Hematopoietic multipotent progenitor cell treated with erythropoietin and hydrocortisone succinate and interleukin-3 and kit ligand, for 8 days (in vitro differentiated cells): Measurements from ENCODE around the gene MRPS2.
A peak's percentile ranks its signal among the peaks of the same experiment; 100 is the strongest.
"Not testable (repeated sequence)": the region's sequence is repeated elsewhere in the genome, so short reads cannot be mapped to it uniquely, and the experiment has no call there.

Source experiments
- DNase-seq: peaks from one replicate; pipeline ENCODE4 v3.0.0-alpha.2; 2015

Gene MRPS2

GRCh38 chr9:135500525-135501260, at the start of gene MRPS2:
Gene MRPS2 (plus strand): TSS chr9:135500682. CDS start chr9:135500711, 29 bp downstream.
- peak; percentile 85 for DNase-seq

DNA sequence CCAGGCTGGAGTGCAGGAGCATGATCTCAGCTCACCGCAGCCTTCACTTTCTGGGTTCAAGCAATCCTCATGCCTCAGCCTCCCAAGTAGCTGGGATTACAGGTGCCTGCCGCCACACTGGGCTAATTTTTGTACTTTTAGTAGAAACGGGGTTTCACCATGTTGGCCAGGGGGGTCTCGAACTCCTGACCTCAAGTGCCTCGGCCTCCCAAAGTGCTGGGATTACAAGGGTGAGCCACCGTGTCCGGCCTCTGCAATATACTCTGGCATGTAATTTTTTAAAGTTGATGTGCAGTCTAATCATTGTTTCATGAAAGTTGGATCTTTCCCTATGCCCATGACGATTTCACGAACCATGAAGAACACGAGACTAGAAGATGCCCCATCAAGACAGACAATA, 49.5 kb upstream of the MRPS2 start:
- no peak for DNase-seq

GRCh38 chr9:135451909-135452308, 48.6 kb upstream of the MRPS2 start:
- not testable (repeated sequence) for DNase-seq

GRCh38 chr9:135454737-135455136, 45.7 kb upstream of the MRPS2 start:
- no peak for DNase-seq

GRCh38 chr9:135455401-135456030, 45.0 kb upstream of the MRPS2 start:
- no peak for DNase-seq

- peak; percentile 33 for DNase-seq
Observed at GRCh38 chr9:135456436-135457104, 43.9 kb upstream of the MRPS2 start.

- DNase-seq: not testable (repeated sequence)
Observed at GRCh38 chr9:135458478-135458877, 42.0 kb upstream of the MRPS2 start.

DNA sequence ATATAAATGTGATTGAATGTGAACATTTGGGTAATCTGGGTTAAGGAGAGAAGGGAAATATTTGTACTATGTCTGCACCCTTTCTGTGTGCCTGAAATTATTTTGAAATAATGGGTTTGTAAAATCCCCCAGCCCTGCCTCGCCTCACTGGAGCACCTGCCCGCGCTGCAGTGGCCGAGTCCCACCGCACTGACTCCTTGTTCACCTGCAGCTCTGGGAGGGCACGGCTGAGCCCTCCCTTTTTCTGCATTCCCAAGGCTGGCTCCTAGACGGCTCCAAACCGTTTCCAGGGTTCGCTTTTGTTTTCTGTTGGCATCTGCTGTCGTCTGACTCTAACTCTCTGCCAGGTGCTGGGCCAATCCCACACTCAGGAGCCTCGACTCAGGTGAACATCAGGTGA, 38.5 kb upstream of the MRPS2 start:
- DNase-seq: no peak

- DNase-seq: no peak
Observed at GRCh38 chr9:135463140-135463539, 37.3 kb upstream of the MRPS2 start.

DNA sequence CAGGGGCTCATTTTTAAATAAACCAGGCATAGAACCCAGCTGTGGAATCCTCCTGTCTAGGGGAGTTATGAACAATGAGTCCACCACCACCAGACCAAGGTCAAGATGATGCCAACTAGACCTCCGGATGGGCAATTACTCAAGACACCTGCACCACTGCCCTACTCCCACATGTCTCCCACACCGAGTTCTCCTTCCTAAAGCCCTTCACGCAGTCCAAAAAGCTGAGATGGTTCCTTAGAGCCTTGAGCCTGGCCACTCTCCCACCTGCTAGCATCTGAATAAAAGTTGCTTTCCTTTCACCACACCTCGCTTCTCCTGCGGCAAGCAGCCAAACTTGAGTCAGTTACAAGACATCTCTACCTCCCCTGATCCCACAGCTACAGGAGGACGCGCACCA, 36.3 kb upstream of the MRPS2 start:
- DNase-seq: no peak

- DNase-seq: peak; percentile 62
Observed at GRCh38 chr9:135468854-135469521, 31.5 kb upstream of the MRPS2 start.

DNA sequence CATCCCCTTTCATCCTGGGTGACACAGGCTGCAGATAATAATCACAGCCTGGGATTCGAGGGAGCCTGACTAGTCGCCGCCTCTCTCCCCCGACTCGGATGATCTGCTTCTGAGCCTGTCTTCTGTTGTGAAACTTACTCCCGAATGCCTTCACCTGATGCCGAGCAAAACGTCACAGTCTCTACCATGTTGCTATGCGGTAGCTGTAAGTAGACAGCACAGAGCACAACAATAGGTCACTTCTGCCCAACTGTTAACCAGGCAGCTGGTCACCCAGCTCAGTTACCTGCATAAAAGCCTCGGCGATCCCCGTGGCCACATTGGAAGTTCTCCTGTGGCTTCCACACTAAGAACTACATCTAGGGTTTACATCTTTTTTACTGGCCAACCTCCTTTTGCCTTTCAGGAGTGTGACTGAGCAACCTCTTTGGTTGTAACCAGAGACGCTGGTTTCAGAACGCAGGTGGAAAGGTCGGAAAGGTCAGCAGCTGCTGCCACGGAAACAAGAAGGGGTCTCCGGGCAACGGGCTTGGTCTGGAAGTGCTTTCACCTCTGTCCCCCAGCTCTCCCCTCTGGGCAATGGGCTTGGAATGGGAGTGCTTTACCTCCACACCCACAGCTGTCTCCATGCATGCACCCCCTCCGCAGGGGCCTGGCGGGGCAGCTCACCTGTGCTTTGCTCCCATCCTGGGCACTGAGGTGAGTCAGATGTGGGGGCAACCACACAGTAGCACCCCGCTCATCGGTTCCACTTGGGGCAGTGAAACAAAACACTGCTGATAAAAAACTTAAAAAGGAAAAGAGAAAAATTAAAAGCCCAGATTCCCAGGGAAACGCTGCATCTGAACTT, 28.5 kb upstream of the MRPS2 start:
- no peak for DNase-seq

DNA sequence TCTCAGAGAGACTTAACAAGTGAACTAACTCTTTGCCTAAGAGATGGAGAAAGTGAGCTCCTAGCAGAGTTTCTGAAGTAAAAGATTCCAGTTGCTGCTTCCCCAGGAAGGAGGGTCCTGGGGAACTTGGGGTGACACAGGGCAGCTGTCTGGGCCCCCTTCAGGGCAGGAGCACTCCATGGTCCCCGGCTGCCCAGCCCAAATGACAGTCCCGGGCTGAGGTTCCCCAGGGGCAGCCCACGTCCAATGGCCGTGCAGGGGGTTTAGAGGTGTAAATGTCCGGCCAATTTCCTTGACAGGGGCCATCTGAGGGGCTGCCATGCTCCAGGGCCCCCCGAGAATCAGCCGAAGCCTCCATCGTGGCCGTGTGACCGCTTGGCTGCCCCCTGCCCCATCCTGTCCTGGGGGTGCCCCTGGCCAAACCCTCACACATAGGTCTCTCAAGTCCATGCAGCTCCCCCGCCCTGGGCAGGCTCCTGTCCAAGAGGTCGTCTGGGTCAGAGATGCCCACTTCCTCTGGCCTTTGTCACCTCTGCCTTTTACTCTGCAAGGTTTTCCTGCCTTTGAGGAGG, 26.4 kb upstream of the MRPS2 start:
- DNase-seq: no peak

DNA sequence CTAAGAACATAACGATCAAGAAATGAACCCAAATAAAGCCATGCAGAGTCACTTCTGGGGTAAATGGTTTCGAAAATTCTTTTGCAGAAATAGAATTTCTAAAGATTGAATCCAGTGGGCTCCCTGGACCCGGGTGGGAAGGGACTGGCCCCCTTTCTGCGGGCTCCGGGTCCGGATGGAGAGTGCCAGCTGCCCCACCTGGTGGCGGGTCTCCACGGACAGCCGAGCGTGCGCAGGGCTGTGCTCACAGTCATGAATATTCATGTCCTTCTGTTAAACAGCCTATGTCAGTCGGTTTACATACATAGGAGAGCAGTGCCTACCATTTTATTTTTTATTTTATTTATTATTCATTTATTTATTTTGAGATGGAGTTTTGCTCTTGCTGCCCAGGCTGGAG, 25.6 kb upstream of the MRPS2 start:
- DNase-seq: peak; percentile 34

GRCh38 chr9:135476561-135477355, 23.7 kb upstream of the MRPS2 start:
- no peak for DNase-seq

DNA sequence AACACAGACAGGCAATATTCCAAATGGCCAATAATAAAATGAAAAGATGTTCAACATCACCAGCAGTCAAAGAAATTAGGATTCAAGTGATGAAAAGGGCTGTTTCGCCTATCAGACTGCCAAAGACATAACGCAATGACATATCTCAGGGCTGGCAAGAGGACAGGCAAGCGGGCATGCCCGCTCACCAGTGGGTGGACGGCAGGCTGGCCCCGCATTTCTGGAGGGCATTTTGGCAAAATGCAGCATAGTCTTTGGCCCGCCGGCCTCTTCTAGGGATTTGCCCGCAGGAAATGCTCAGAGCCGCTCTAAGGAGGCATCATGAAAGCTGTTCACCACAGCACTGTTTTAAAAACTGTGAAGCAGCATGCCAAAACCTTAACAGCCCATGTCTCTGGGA, 22.3 kb upstream of the MRPS2 start:
- no peak for DNase-seq

DNA sequence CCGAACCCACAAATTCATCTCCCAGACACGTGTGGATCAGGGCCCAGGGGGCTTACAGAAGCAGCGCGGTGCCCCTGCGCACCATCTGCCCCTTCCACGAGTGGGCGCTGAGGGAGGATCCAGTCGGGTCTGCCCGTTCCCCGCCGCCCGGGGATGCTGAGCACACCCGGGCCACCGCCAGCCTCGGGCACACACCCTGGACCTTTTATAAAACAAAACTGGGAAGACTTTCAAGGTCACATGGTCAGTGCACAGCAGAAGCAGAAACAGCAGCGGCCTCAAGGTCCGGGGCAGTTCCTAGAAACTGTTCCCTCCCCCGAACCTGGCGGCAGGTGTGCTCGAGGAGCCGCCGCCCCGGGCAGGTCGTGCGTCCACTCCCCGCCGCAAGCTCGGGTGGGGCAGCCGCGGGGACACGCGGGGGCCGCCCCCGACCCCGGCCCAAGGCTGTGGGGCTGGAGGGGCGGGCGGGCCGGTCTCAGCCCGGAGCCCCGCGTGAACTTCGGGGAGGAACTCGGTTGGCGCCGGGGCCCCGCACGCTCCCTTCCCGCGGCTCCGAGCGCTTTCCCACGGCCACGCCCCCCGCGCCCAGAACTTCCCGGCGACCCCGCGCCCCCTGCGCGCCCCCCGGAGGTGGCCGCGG, 21.5 kb upstream of the MRPS2 start:
- peak; percentile 26 for DNase-seq

- DNase-seq: peak; percentile 10
Observed at GRCh38 chr9:135479469-135480052, 20.9 kb upstream of the MRPS2 start, which contains the start of gene PPP1R26. Gene PPP1R26 (plus strand): TSS chr9:135479782. CDS start chr9:135484511, 4,729 bp downstream.

GRCh38 chr9:135480071-135480939, 20.2 kb upstream of the MRPS2 start:
- peak; percentile 45 for DNase-seq
